HG03066 (cell line): Measurements from ENCODE around the gene DRAM1.

Experiments
- ATAC-seq: cut with Tn5 transposase; IDR thresholded peaks from one replicate; pipeline ENCODE4 v1.9.1; 2021; ENCODE audit warnings: low read depth; ENCODE audit not compliant: unreplicated experiment

Gene DRAM1, protein sequence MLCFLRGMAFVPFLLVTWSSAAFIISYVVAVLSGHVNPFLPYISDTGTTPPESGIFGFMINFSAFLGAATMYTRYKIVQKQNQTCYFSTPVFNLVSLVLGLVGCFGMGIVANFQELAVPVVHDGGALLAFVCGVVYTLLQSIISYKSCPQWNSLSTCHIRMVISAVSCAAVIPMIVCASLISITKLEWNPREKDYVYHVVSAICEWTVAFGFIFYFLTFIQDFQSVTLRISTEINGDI

DNA sequence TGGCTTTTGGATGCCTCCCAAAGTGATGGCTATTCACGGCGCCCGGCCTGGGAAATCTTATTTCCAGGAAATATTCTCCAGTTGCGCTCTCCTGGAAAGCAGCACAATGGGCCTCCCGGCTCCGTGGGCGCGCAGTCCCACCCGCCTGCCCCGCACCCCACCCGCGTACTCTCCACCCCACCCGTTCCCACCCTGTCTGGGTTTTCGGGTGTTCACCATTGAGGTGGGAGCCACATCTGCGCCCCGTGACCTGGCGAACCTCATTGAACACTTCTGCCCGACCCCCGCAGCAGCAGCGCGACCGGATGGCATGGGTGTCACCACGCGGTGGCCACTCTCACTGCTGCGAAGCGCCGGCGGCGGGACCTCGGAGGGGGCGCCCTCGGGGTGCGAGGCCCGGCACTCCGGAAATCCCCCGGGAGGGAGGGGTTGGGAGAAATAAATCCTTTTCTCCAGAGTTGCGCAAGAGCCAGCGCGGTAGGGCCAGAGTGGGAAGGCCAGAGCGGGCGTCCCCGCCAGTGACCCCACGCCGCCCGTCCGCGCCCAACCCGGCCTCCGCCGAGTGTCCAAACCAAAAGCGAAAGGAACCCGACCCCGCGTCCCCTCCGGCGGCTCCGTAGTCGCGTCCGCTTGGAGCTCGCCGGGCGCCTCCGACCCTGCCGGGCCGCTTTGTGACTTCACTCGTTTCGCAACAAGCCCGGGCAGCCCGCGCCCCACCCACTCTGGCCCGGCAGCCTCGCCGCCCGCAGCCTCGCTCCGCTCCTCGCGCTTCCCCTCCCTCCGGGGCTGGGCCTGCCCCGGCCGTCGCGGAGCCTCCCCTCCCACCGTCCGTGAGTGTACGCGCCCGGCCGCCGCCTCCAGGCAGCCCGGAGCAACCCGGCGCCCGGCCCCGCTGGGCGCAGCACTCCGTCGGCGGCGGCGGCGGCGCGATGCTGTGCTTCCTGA is at the start of gene DRAM1:
Gene DRAM1, plus strand, starts transcription at position 720 of the 945 bp plus-strand sequence. Its CDS starts 210 bp downstream, at position 930.
- ATAC-seq = peak; percentile 85

DNA sequence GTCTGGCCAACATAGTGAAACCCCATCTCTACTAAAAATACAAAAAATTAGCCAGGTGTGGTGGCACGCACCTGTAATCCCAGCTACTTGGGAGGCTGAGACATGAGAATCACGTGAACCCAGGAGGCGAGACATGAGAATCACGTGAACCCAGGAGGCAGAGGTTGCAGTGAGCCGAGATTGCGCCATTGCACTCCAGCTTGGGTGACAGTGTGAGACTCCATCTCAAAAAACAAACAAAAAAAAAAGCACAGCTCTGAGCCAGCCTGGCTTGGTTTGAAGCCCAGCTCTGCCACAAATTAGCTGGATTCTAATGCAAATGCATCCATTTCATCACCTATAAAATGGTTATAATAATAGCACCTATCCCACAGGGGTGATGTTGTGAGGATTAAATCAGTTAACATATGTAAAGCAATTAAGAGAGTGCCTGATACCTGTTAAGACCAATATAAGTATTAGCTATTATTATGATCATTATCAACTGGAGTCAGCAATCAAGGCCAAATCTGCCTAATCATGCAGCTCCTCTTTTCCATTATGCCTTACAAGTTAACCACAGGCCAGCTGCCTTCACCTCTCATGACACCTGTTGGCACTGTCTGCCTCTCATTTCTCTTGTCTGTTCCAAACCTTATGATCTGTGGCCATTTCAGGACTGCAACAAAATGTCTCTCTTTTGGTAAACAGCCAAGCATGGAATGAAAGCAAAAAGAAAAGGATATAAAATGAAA is 48.8 kb upstream of the DRAM1 start:
- ATAC-seq = no peak

DNA sequence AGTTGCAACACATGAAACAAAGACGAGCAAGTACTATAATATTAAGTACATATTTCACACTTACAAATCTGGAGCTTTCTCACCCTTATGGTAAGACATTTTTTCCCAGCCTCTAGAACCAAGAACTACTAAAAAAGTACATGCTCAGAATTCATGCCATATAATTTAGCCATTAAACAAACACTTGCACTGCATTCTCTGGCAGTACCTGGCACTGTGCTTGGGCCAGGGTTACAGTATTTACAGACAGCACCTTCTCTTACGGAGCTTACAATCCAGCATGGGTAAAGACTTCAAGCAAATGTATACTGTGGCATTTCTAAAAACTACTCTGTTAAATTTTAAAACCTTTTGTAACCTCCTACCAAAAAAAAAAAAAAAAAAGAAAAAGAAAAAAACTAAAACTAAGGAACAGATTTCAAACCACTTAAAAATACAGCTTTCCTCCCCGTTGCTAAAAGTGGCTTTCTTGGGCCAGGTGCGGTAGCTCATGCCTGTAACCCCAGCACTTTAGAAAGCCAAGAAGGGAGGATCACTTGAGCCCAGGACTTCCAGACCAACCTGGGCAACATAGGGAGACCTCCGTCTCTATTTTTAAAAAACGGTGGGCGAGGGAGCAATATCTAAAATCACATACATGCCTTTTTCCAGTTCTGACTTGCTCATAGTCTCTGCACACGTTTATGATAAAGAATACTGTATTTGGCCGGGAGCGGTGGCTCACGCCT is 47.6 kb upstream of the DRAM1 start:
- ATAC-seq = no peak

DNA sequence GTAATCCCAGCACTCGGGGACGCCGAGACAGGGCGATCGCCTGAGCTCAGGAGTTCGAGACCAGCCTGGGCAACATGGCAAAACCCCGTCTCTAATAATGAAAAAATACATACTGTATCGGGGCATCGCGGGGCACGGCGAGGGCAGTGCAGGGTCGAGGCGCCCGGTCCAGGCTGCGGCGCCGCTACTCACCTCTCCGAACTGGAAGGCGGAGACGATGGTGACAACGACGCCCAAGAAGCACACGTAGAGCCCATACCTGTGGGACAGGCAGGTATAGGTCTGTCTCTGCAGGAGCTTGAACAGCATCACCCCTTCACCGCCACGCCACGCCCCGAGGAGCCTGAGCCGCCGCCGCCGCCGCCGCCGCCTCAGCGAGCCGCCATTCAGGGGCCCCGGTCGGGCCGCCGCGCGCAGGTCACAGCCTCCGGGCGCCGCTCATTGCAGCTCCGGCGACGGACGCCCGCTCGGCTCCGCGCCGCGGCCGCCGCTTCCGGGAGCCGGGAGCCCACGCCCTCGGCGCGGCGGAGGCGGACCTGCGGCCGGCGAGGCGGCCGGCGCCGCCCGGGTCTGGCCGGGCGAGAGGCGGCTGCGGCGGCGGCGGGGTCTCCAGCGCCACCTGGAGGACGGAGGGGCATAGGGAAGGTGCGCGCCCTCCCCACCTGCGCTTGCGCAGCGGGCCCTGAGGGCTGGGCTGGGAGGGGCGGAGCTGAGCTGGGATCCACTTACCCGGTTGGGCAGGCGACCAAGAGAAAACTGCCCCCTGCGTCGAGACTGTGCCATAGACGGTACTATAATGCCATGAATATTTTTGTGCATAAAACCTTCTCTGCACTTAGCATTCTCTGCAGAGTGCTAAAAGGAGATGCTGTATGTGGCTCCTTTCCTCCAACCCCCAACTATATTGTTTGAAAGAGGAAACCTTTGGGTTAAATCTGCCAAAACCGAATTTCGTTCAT is 46.7 kb upstream of the DRAM1 start, which contains the start of gene GNPTAB:
Gene GNPTAB, minus strand, starts transcription at position 593 of the 959 bp plus-strand sequence. Its CDS starts 284 bp downstream, at position 309.
- peak; percentile 87 for ATAC-seq

DNA sequence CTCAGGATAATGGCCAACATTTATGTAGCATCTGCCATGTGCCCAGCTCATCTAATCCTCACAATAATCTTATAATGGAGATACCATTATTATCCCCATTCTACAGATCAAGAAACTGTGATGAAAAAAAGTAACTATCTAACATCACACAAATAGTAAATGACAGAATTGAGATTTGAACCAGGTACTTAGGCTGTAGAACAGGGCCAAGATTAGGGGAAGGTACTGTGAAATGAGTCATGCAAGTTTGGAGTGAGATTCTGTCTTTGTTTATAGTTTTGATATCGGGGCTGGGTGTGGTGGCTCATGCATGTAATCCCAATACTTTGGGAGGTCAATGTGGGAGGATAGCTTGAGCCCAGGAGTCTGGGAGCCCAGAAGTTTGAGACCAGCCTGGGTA is 45.4 kb upstream of the DRAM1 start:
- ATAC-seq = no peak

DNA sequence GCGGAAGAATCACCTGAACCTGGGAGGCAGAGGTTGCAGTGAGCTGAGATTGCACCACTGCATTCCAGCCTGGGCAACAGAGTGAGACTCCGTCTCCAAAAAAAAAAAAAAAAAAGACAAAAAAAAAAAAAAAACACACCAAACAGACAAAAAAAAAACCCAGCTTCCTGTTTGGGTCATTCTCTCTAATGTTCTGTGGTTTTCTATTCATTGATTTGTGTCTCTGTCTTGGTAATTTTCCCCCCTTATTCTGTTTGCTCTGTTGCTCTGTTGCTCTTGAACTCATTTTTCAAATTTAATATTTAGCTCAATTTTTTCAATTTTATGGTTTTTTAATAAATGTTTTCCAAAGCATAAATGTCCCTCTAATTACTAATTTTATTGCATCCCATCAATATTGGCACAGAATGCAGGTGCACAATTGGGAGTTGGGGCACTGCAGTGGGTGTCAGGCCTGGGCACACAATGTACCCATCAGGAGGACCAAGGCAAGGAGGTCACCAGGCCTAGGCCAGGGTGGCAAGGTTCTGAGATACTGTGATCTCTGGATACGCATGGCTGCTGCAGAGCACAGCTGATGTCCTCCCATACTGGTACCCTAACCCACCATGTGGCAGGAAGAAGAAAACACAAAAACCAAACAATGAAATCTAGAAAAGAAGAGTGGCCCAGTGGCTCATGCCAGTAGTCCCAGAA is 38.6 kb upstream of the DRAM1 start:
- peak; percentile 57 for ATAC-seq

DNA sequence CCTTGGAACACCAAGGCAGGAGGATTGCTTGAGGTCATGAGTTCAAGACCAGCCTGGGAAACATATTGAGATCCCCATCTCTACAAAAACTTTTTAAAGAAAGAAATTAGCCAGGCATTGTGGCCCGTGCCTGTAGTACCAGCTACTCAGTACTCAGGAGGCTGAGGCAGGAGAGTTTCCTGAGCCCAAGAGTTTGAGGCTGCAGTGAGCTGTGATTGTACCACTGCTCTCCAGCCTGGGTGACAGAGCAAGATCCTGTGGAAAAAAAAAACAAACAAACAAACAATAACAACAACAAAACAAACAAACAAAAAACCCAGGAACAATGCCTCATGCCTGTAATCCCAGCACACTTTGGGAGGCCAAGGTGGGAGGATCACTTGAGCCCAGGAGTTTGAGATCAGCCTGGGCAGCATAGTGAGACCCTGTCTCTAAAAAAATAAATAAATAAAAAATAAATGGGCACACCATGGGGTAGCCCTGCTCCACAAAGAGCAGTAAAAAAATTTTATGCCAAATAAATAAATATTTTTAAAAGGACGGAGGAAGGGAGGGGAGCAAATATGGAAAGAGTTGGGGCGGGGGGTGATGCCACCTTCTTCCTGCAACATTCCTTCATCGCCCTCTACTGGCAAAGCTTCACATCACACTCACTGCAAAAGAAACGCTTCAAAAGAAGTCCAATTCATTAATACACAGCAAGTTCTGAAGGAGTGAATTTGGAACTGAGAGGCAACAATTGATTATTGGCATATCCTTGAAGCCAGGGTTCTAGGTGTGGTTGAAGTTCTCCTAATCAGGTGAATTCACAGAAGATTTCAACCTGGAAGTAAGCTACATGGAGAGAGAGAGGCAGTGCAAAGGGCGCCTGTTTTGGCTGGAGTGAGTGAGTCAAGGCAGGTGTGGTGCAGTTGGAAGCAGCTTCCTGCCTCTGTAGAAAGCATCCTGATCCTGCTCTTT is 37.8 kb upstream of the DRAM1 start:
- peak; percentile 52 for ATAC-seq

DNA sequence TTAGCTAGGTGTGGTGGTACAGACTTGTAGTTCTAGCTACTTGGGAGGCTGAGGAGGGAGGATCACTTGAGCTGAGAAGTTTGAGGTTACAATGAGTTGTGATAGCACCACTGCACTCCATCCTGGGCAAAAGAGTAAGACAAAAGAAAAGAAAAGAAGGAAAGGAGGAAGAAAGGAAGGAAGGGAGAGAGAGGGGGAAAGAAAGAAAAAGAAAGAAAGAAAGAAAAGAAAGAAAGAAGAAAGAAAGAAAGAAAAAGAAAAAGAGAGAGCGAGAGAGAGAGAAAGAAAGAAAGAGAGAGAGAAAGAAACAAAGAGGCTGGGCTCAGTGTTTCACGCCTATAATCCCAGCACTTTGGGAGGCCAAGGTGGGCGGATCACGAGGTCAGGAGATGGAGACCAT is 36.3 kb upstream of the DRAM1 start:
- no peak for ATAC-seq

DNA sequence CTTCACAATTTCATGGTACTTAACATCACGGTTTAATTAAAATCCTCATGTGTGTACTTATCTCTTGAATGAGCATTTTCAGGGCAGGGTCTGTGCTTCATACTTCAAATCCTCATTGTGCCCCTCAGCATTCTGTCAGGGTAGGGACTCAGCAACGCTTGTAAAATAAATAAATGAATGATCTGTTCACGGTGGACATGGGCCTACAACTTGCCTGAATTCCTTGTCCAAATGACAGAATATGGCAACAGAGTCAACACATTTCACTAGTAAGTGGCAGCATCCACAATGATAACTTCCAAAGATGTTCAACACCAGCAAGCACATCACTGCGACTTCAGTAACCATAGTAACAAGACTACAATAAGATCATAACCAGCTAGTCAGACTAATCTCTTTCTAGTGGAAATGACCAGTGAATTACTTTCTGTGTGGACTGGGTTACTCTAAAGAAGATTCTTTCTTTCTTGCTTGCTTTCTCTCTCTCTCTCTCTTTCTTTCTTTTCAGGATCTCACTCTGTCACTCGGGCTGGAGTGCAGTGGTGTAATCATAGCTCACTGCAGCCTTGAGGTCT is 32.2 kb upstream of the DRAM1 start:
- ATAC-seq = no peak

DNA sequence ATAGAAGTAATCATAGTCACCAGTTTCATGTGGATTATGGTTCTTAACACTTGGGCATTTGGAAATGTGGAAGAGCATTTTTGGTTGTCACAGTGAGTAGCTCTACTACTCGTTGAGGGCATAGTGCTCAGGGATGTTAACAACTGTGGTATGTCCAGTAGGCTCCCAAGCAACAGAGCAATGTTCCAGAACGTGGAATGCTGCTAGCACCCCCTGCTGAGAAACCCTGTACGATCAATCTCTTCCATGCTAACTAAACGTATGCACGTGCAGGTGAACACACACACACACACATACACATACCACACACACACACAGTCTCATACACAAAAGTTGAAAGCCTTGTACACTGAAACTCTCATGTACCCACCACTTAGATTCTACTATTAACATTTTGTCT is 30.1 kb upstream of the DRAM1 start:
- ATAC-seq = no peak

DNA sequence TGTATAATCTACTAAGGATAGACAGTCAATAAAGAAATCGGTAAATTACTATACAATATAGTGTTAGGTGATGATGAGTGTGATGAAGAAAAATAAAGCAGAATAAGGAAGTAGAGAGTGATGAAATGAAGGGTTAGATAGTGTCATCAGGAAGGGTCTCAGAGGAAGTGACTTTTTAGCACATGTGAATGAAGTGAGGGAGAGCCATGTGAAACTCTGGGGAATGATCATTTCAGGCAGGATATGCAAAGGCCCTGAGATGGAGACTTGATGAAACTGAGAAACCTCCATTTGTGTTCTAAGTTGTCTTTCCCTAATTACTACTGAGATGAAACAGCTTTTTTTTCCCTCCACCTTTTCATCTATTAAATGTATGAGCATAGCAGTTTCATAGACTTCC is 27.2 kb upstream of the DRAM1 start:
- ATAC-seq = no peak

DNA sequence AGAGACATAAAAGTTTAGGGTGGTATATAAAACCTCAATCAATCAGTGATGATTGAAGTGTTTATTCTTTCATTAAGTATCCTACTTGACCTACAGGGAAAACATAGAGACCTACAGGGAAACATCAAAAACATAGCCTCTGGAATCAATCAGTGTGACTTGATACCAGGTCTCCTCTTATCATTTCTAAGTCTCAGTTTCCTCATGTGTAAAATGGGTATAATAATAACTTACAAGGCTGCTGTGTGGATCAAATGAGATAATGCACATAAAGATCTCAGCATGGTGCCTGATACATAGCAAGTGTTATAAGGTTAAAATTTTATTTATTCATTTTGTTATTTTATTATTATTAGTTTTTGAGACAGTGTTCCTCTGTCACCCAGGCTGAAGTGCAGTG is 24.4 kb upstream of the DRAM1 start:
- no peak for ATAC-seq

DNA sequence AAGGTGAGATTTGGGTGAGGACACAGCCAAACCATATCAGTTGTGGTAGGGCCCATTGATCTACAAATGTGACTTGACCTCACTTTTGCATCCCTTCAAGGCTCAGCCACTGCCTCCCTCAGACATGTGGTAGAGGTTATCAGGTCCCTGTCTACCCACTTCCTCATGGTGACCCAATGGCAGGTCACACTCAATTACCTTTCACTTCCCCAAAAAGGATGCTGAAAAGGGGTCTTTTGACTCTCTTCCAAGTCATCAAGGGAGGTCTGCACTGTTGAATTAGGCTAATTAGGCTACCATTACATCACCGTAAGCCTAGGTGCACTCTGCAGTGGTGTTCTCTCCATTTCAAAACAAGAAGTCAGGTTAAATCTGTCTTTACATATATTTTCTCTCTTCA is 22.6 kb upstream of the DRAM1 start:
- peak; percentile 38 for ATAC-seq

DNA sequence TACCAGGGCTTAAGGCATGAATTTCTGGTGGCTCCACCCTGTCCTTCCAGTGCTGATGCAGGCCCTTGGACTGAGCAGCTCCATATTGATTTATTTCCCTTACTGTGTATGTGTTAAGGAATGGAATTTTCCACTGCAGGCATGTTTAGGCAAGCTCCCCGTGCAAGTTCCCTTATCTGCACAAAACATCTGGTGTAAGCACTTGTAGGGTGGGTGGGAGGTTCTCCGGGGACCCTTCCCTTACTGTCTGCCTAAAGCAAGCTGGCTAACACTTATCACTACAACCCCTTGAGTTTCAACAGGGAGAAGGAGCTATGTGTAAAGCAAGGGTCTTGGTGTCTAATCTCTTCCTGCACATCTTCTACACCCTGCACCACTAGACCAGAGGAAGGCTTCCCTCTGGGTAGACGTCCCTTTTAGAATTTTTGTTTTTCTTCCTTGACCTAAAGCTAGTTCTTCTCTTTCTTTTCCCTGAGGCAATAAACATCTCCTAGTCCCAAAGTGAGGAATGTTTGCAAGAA is 22.0 kb upstream of the DRAM1 start:
- no peak for ATAC-seq

DNA sequence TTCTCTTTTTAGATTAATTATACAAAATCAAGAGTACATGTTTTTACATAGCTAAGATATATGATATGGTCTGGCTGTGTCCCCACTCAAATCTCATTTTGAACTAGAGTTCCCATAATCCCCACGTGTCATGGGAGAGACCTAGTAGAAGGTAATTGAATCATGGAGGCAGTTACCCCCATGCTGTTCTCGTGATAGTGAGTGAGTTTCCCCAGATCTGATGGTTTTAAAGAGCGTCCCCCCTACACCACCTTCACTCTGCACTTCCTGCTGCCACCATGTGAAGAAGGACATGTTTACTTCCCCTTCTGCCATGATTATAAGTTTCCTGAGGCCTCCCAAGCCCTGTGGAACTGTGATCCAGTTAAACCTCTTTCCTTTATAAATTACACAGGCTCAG is 21.4 kb upstream of the DRAM1 start:
- ATAC-seq = no peak

DNA sequence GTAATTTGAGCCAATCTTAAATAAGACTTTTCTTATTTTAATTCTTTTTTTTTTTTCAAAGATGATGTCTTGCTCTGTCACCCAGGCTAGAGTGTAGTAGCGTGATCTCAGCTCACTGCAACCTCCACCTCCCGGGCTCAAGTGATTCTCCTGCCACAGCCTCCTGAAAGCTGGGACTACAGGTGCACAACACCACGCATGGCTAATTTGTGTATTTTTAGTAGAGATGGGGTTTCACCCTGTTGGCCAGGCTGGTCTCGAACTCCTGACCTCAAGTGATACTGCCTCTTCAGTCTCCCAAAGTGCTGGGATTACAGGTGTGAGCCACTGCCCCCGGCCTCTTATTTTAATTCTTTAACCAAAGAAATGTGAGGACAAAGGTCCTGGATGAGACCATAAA is 20.8 kb upstream of the DRAM1 start:
- peak; percentile 18 for ATAC-seq

DNA sequence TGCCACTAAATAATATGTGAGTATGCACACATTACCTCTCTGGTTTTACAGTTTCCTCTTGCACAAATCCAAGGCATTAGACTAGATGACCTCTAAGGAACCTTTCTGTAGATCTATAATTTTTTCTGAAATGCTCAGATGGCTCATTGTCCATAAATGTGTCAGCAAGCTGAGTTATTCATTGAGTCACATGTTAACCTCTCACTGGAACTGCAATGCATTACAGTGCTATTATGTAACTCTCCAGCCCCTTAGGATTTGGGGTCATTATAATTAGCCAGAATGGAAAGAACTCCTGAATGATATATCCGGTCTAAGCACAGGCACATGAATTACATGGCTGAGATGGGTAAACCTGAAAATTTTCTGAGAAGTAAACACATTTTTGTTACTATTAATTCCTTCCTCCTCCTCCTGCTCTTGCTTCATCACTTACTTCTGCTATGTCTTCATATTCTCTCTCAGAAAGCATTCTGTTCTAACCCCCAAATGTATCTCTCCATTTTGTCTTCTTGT is 20.3 kb upstream of the DRAM1 start:
- ATAC-seq = peak; percentile 35
